ENCODE measurements around the gene ZNF383.
"Not testable (repeated sequence)": the region's sequence is repeated elsewhere in the genome, so short reads cannot be mapped to it uniquely, and the experiment has no call there.

ZNF383 gene

DNA sequence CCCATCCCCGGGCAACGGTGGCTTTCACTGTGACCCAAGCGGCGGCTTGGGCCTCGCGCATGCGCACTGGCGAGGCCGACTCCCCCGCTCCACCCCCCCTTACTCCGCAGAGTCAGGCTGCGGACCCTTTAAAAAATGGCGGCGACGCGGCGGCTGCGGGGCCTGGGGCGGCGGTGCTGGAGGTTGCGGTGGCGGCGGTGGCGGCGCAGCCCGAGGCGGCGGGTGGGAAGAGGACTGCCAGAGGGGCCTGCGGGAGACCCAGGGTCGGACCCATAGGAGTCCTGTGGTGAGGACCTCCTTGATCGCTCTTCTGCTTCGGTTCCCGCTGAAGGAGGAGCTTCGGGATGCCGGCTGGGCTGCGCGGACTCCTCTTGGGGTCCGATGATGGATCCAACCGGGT, 76.2 kb downstream of the ZNF383 start:
- DNase-seq: not testable (repeated sequence)
